Measurements from ENCODE around the gene DNAAF9.
"Not testable (repeated sequence)": the region's sequence is repeated elsewhere in the genome, so short reads cannot be mapped to it uniquely, and the experiment has no call there.

The DNAAF9 gene

GRCh38 chr20:3432844-3433243 is 25.4 kb upstream of the DNAAF9 start:
- H3K4me3 ChIP-seq (ENCODE audit: low read length in 2 of 2), result no peak overlapping the region
- no peaks in the 10 kb centered on the region for H3K27me3 ChIP-seq (ENCODE audit: control insufficient read depth in 1 of 2, insufficient read depth in 2 of 2, low read length in 2 of 2)
- H3K9ac ChIP-seq (ENCODE audit: low read length in 2 of 2), result no peak overlapping the region

GRCh38 chr20:3431109-3431508 is 23.6 kb upstream of the DNAAF9 start:
- no peaks in the 10 kb centered on the region for H3K9me3 ChIP-seq (ENCODE audit: control insufficient read depth in 2 of 2, low read length in 2 of 2)
- H3K4me3 ChIP-seq (ENCODE audit: low read length in 2 of 2), result no peak overlapping the region
- H3K36me3 ChIP-seq (ENCODE audit: control insufficient read depth in 2 of 2, insufficient read depth in 2 of 2, low read length in 2 of 2), result no peaks in the 10 kb centered on the region
- H3K27ac ChIP-seq (ENCODE audit: low read length), result no peak overlapping the region
- H3K9ac ChIP-seq (ENCODE audit: low read length in 2 of 2), result no peak overlapping the region
- no peaks in the 10 kb centered on the region for H3K27me3 ChIP-seq (ENCODE audit: control insufficient read depth in 1 of 2, insufficient read depth in 2 of 2, low read length in 2 of 2)
- no peaks in the 10 kb centered on the region for H3K4me1 ChIP-seq (ENCODE audit: control insufficient read depth, insufficient read depth, low read length)

More at GRCh38 chr20:3432844-3433243, 25.4 kb upstream of the DNAAF9 start:
- no peaks in the 10 kb centered on the region for H3K36me3 ChIP-seq (ENCODE audit: control insufficient read depth in 2 of 2, insufficient read depth in 2 of 2, low read length in 2 of 2)
- H3K9me3 ChIP-seq (ENCODE audit: control insufficient read depth in 2 of 2, low read length in 2 of 2), result no peaks in the 10 kb centered on the region
- no peak overlapping the region for H3K27ac ChIP-seq (ENCODE audit: low read length)
- H3K4me1 ChIP-seq (ENCODE audit: control insufficient read depth, insufficient read depth, low read length), result no peaks in the 10 kb centered on the region

DNA sequence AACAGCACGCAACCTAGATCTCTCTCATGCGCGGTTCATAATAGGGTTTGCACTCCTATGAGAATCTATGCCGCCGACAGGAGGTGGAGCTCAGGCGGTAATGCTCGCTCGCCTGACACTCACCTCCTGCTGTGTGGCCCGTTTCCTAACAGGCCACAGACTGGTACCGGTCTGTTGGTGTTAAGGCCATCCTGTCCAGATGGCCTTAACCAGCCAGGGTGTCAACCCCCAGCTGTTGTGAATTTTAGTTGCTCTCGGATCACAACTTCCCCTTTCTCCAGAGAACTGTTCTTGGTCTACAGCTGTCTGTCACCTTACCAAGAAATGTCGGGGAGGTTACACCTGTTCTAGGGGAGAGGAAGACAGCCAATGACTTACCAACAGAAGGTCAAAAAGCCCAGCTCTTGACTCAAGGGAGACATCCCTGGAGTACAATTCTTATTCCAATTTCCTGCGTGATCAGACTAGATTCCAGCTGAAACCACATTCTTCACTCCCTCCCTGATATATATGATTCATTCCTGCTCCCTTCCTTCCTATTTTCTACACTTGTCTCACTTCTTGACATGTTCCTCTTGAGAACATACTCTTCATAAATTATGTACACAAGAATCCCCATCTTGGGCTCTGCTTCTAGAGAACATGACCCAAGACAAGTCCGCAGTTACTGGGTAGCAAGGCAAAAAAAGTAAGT is 23.1 kb upstream of the DNAAF9 start:
- Histone ChIP-seq H3K9me3 (ENCODE audit: control insufficient read depth in 2 of 2, low read length in 2 of 2) (no peaks in the 10 kb centered on the region), H3K9ac (ENCODE audit: low read length in 2 of 2) (no peak overlapping the region), H3K27me3 (ENCODE audit: control insufficient read depth in 1 of 2, insufficient read depth in 2 of 2, low read length in 2 of 2) (no peaks in the 10 kb centered on the region), H3K27ac (ENCODE audit: low read length) (no peak overlapping the region), H3K36me3 (ENCODE audit: control insufficient read depth in 2 of 2, insufficient read depth in 2 of 2, low read length in 2 of 2) (no peaks in the 10 kb centered on the region), H3K4me3 (ENCODE audit: low read length in 2 of 2) (no peak overlapping the region), H3K4me1 (ENCODE audit: control insufficient read depth, insufficient read depth, low read length) (no peaks in the 10 kb centered on the region)

- H3K27ac ChIP-seq (ENCODE audit: low read length); H3K27me3 ChIP-seq (ENCODE audit: control insufficient read depth in 1 of 2, insufficient read depth in 2 of 2, low read length in 2 of 2); H3K4me1 ChIP-seq (ENCODE audit: control insufficient read depth, insufficient read depth, low read length); H3K9ac ChIP-seq (ENCODE audit: low read length in 2 of 2); H3K9me3 ChIP-seq (ENCODE audit: control insufficient read depth in 2 of 2, low read length in 2 of 2); H3K36me3 ChIP-seq (ENCODE audit: control insufficient read depth in 2 of 2, insufficient read depth in 2 of 2, low read length in 2 of 2); H3K4me3 ChIP-seq (ENCODE audit: low read length in 2 of 2): not testable (repeated sequence)
Observed at GRCh38 chr20:3426766-3427165, 19.3 kb upstream of the DNAAF9 start.

- Histone ChIP-seq H3K9ac (ENCODE audit: low read length in 2 of 2) (no peak overlapping the region), H3K4me3 (ENCODE audit: low read length in 2 of 2) (no peak overlapping the region), H3K4me1 (ENCODE audit: control insufficient read depth, insufficient read depth, low read length) (no peaks in the 10 kb centered on the region), H3K36me3 (ENCODE audit: control insufficient read depth in 2 of 2, insufficient read depth in 2 of 2, low read length in 2 of 2) (no peaks in the 10 kb centered on the region), H3K27ac (ENCODE audit: low read length) (no peak overlapping the region), H3K27me3 (ENCODE audit: control insufficient read depth in 1 of 2, insufficient read depth in 2 of 2, low read length in 2 of 2) (no peaks in the 10 kb centered on the region), H3K9me3 (ENCODE audit: control insufficient read depth in 2 of 2, low read length in 2 of 2) (no peaks in the 10 kb centered on the region)
Observed at GRCh38 chr20:3423126-3423525, 15.7 kb upstream of the DNAAF9 start.

GRCh38 chr20:3421985-3422384 is 14.5 kb upstream of the DNAAF9 start:
- no peak overlapping the region for H3K27ac ChIP-seq (ENCODE audit: low read length)
- no peak overlapping the region for H3K9ac ChIP-seq (ENCODE audit: low read length in 2 of 2)
- no peaks in the 10 kb centered on the region for H3K4me1 ChIP-seq (ENCODE audit: control insufficient read depth, insufficient read depth, low read length)
- H3K27me3 ChIP-seq (ENCODE audit: control insufficient read depth in 1 of 2, insufficient read depth in 2 of 2, low read length in 2 of 2), result no peaks in the 10 kb centered on the region
- H3K36me3 ChIP-seq (ENCODE audit: control insufficient read depth in 2 of 2, insufficient read depth in 2 of 2, low read length in 2 of 2), result no peaks in the 10 kb centered on the region
- H3K4me3 ChIP-seq (ENCODE audit: low read length in 2 of 2), result no peak overlapping the region
- no peaks in the 10 kb centered on the region for H3K9me3 ChIP-seq (ENCODE audit: control insufficient read depth in 2 of 2, low read length in 2 of 2)

GRCh38 chr20:3420211-3420707 is 12.8 kb upstream of the DNAAF9 start:
- no peaks in the 10 kb centered on the region for H3K9me3 ChIP-seq (ENCODE audit: control insufficient read depth in 2 of 2, low read length in 2 of 2)
- no peaks in the 10 kb centered on the region for H3K27me3 ChIP-seq (ENCODE audit: control insufficient read depth in 1 of 2, insufficient read depth in 2 of 2, low read length in 2 of 2)
- H3K36me3 ChIP-seq (ENCODE audit: control insufficient read depth in 2 of 2, insufficient read depth in 2 of 2, low read length in 2 of 2), result no peaks in the 10 kb centered on the region
- H3K9ac ChIP-seq (ENCODE audit: low read length in 2 of 2), result no peak overlapping the region
- H3K27ac ChIP-seq (ENCODE audit: low read length), result no peak overlapping the region
- no peak overlapping the region for H3K4me3 ChIP-seq (ENCODE audit: low read length in 2 of 2)
- H3K4me1 ChIP-seq (ENCODE audit: control insufficient read depth, insufficient read depth, low read length), result no peaks in the 10 kb centered on the region

DNA sequence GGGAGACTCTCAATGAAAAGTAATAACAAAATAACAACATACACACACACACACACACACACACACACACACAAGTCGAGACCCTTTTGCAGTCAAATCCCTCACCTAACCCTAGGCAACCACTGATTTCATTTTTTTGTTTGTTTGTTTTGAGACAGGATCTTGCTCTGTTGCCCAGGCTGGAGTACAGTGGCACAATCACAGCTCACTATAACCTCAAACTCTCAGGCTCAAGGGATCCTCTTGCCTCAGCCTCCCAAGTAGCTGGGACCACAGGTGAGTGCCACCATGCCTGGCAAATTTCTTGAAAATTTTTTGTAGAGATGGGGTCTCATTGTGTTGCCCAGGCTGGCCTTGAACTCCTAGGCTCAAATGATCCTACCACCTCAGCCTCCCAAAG is 10.7 kb upstream of the DNAAF9 start:
- H3K36me3 ChIP-seq (ENCODE audit: control insufficient read depth in 2 of 2, insufficient read depth in 2 of 2, low read length in 2 of 2); H3K9ac ChIP-seq (ENCODE audit: low read length in 2 of 2); H3K9me3 ChIP-seq (ENCODE audit: control insufficient read depth in 2 of 2, low read length in 2 of 2); H3K4me1 ChIP-seq (ENCODE audit: control insufficient read depth, insufficient read depth, low read length); H3K27me3 ChIP-seq (ENCODE audit: control insufficient read depth in 1 of 2, insufficient read depth in 2 of 2, low read length in 2 of 2); H3K4me3 ChIP-seq (ENCODE audit: low read length in 2 of 2); H3K27ac ChIP-seq (ENCODE audit: low read length): not testable (repeated sequence)

DNA sequence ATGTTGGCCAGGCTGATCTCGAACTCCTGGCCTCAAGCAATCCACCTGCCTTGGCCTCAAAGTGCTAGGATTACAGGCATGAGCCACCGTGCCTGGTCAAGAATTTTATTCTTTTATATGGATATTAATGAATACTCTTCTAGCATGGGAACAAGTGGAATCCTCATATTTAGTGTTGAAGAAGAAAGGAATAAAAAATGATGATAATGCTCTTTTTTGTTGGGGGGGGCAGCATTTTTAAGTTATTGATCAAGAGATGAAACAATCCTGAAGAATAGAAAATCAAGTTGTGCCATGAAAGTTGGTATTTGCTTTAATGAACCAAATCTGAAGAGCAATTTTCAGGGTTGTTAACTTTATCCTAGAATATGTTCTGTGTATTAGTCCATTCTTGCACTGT is 6.7 kb upstream of the DNAAF9 start:
- Histone ChIP-seq H3K27ac (ENCODE audit: low read length) (no peak overlapping the region), H3K4me3 (ENCODE audit: low read length in 2 of 2) (no peak overlapping the region), H3K4me1 (ENCODE audit: control insufficient read depth, insufficient read depth, low read length) (no peaks in the 10 kb centered on the region), H3K9ac (ENCODE audit: low read length in 2 of 2) (no peak overlapping the region), H3K36me3 (ENCODE audit: control insufficient read depth in 2 of 2, insufficient read depth in 2 of 2, low read length in 2 of 2) (no peaks in the 10 kb centered on the region), H3K27me3 (ENCODE audit: control insufficient read depth in 1 of 2, insufficient read depth in 2 of 2, low read length in 2 of 2) (no peaks in the 10 kb centered on the region), H3K9me3 (ENCODE audit: control insufficient read depth in 2 of 2, low read length in 2 of 2) (no peaks in the 10 kb centered on the region)

GRCh38 chr20:3413393-3413889 is 6.0 kb upstream of the DNAAF9 start:
- Histone ChIP-seq H3K36me3 (ENCODE audit: control insufficient read depth in 2 of 2, insufficient read depth in 2 of 2, low read length in 2 of 2) (no peaks in the 10 kb centered on the region), H3K4me1 (ENCODE audit: control insufficient read depth, insufficient read depth, low read length) (no peaks in the 10 kb centered on the region), H3K9me3 (ENCODE audit: control insufficient read depth in 2 of 2, low read length in 2 of 2) (no peaks in the 10 kb centered on the region), H3K27ac (ENCODE audit: low read length) (no peak overlapping the region), H3K9ac (ENCODE audit: low read length in 2 of 2) (no peak overlapping the region), H3K4me3 (ENCODE audit: low read length in 2 of 2) (no peak overlapping the region), H3K27me3 (ENCODE audit: control insufficient read depth in 1 of 2, insufficient read depth in 2 of 2, low read length in 2 of 2) (no peaks in the 10 kb centered on the region)

DNA sequence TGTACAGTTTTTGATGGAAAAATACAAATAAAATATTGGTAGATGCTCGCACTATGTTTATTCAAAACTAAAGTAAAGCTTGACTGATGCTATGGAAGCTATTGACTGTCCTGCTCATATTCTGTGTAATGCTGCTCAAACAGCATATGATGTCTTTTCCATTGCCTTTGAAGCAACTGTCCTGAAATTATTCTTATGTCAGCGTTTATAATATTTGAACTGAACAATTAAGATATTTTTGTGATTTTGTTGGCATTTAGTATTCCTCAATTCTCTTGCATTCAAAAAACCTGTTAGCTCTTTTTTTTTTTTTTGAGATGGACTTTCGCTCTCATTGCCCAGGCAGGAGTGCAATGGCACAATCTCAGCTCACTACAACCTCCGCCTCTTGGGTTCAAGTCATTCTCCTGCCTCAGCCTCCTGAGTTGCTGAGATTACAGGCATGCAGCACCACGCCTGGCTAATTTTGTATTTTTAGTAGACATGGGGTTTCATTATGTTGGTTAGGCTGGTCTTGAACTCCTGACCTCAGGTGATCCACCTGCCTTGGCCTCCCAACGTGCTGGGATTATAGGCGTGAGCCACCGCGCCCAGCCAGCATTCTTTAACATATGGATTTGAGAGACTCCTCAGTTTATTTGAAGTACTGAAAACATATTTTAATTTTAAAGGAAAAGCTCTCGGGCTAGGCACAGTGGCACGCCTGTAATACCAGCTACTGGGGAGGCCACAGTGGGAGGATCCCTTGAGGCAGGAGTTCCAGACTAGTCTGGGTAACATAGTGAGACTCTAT is 5.3 kb upstream of the DNAAF9 start:
- H3K4me1 ChIP-seq (ENCODE audit: control insufficient read depth, insufficient read depth, low read length), result peaks cover 2% of the 10 kb centered on the region
- no peak overlapping the region for H3K9ac ChIP-seq (ENCODE audit: low read length in 2 of 2)
- no peaks in the 10 kb centered on the region for H3K9me3 ChIP-seq (ENCODE audit: control insufficient read depth in 2 of 2, low read length in 2 of 2)
- no peaks in the 10 kb centered on the region for H3K27me3 ChIP-seq (ENCODE audit: control insufficient read depth in 1 of 2, insufficient read depth in 2 of 2, low read length in 2 of 2)
- H3K36me3 ChIP-seq (ENCODE audit: control insufficient read depth in 2 of 2, insufficient read depth in 2 of 2, low read length in 2 of 2), result no peaks in the 10 kb centered on the region
- no peak overlapping the region for H3K4me3 ChIP-seq (ENCODE audit: low read length in 2 of 2)
- H3K27ac ChIP-seq (ENCODE audit: low read length), result no peak overlapping the region
